ENCODE data around the gene PLA2G4C.

Gene PLA2G4C

GRCh38 chr19:48006762-48007161, 103.9 kb downstream of the PLA2G4C start:
- DNase-seq (ENCODE audit: insufficient read length, low spot score) = no peak
- FAIRE-seq = no peak
- TF ChIP-seq POU2F2 (IDR thresholded peaks at IDR 0.05; ENCODE audit: low read depth, low read length) (no peak), PAX5 (IDR thresholded peaks at IDR 0.05; ENCODE audit: insufficient read depth, low read length, severe bottlenecking) (no peak), SPI1 (IDR thresholded peaks at IDR 0.05; ENCODE audit: low read depth, low read length) (no peak), POLR2AphosphoS5 (IDR thresholded peaks at IDR 0.05; ENCODE audit: low read depth, low read length) (no peak), POLR2A (IDR thresholded peaks at IDR 0.05; ENCODE audit: low read depth, low read length) (no peak), TAF1 (IDR thresholded peaks at IDR 0.05; ENCODE audit: low read depth, low read length) (no peak)

DNA sequence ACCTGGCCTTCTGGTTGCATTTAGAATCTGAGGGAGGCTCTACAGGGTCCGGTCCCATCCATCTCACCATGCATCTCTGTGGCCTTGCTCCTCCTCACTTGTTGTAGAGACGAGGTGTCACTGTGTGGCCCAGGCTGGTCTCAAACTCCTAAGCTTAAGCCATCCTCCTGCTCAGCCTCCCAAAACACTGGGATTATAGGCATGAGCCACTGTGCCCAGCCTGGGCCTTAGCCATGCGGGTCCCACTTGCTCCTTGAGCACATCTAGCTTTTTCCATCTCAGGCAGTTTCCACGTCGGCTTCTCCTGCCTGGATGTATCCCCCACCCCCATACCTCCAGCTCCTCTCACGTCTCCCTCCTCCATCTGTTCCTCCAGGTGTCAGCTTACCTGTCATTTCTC, 106.4 kb downstream of the PLA2G4C start:
- DNase-seq (ENCODE audit: insufficient read length, low spot score) = no peak
- no peak for TF ChIP-seq POLR2A (IDR thresholded peaks at IDR 0.05; ENCODE audit: low read depth, low read length)
- no peak for FAIRE-seq

DNA sequence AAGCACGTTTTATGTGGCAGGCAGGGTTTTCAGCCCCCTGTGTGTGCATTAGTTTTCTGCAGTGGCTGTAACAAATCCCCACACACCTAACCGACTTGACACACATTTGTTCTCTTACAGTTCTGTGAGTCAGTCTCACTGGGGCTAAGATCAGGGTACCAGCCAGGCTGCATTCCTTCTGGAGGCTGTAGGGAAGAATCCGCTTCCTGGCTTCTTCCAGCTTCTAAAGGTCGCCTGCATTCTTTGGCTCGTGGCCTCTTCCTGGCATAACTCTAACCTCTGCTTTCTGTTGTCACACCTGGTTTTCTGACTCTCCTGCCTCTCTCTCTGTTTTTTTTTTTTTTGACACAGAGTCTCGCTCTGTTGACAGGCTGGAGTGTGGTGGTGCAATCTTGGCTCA, 109.8 kb downstream of the PLA2G4C start:
- DNase-seq (ENCODE audit: insufficient read length, low spot score) = no peak
- no peak for FAIRE-seq
- no peak for TF ChIP-seq POLR2A (IDR thresholded peaks at IDR 0.05; ENCODE audit: low read depth, low read length)
- TF ChIP-seq POU2F2 (IDR thresholded peaks at IDR 0.05; ENCODE audit: low read depth, low read length) = no peak
- no peak for TF ChIP-seq PAX5 (IDR thresholded peaks at IDR 0.05; ENCODE audit: insufficient read depth, low read length, severe bottlenecking)
- TF ChIP-seq TAF1 (IDR thresholded peaks at IDR 0.05; ENCODE audit: low read depth, low read length) = no peak
- no peak for TF ChIP-seq SPI1 (IDR thresholded peaks at IDR 0.05; ENCODE audit: low read depth, low read length)
- TF ChIP-seq POLR2AphosphoS5 (IDR thresholded peaks at IDR 0.05; ENCODE audit: low read depth, low read length) = no peak

DNA sequence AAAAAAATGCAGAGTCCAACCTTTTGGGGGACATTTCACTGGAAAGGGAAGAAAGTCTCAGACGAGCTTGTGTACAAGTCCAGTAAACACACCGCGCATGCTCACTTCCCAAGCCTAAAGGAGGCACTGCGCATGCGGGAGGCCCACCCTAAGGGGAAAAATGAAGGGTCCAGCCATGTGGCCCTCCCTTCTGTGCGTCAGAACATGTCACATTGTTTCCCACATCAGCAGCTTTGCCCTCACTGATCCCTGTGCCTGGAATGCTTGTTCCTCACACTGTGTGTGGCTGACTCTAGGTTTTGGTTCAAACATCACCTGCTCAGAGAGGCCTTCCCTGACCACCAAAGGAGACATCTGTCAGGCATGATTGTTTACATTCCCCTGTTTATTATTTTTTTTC, 111.8 kb downstream of the PLA2G4C start:
- TF ChIP-seq SPI1 (IDR thresholded peaks at IDR 0.05; ENCODE audit: low read depth, low read length) = no peak
- TF ChIP-seq POLR2A (IDR thresholded peaks at IDR 0.05; ENCODE audit: low read depth, low read length) = no peak
- no peak for TF ChIP-seq PAX5 (IDR thresholded peaks at IDR 0.05; ENCODE audit: insufficient read depth, low read length, severe bottlenecking)
- TF ChIP-seq POLR2AphosphoS5 (IDR thresholded peaks at IDR 0.05; ENCODE audit: low read depth, low read length) = no peak
- TF ChIP-seq TAF1 (IDR thresholded peaks at IDR 0.05; ENCODE audit: low read depth, low read length) = no peak
- TF ChIP-seq POU2F2 (IDR thresholded peaks at IDR 0.05; ENCODE audit: low read depth, low read length) = no peak
- no peak for FAIRE-seq
- DNase-seq (ENCODE audit: insufficient read length, low spot score) = no peak

Data from GM12891 (cell line).